HG03469 (cell line): ENCODE measurements around the gene AK8.

ENCODE experiments used
- ATAC-seq: cut with Tn5 transposase; IDR thresholded peaks from one replicate; pipeline ENCODE4 v1.9.1; 2021; ENCODE audit warnings: mild to moderate bottlenecking, moderate library complexity, moderate number of reproducible peaks; ENCODE audit not compliant: unreplicated experiment

AK8 gene

DNA sequence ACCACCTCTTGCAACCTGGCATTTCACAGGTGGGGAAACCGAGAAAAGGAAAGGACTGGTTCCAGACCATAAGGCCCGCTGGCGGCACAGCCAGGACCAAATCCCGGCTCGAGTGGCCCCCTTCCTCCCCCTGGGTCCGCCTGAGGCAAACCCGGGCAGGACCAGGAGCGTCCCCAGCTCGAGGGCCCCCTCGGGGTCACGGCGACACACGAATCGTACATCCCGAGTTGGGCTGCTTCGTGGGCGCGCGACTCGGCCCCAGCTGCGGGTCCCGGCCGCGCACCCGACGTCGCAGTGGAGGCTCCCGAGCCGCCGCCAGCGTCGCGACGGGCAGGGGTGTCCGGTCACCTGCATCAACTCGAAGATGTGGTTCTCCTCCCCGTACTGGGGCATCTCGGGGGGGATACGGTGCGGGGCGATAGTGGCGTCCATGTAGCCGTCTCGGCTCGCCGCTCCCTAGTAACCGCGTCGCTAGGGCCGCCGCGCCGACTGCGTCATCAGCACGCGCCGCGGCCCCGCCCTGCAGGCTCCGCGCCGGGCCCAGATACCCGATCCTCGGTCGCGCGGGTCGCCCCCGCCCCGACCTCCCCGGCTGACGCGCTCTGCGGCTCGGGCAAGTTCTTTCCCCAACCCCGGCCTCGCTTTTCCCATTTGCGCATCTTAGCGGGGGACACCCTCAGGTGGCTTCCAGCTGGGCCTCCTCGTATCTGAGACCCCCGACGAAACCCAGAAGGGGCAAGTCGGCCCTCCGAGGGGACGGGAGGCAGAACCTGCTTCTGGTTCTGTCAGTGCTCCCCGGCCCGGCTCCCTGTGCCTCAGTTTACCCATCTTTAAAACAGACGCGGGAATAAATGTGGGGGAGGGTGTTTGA lies at the start of gene AK8:
Gene AK8, minus strand, starts transcription at position 461 of the 871 bp plus-strand sequence. Its CDS starts 29 bp downstream, at position 432.
- ATAC-seq, result no peak

GRCh38 chr9:132927704-132928103 lies 49.6 kb upstream of the AK8 start:
- no peak for ATAC-seq

GRCh38 chr9:132923346-132923902 lies 45.3 kb upstream of the AK8 start:
- no peak for ATAC-seq

DNA sequence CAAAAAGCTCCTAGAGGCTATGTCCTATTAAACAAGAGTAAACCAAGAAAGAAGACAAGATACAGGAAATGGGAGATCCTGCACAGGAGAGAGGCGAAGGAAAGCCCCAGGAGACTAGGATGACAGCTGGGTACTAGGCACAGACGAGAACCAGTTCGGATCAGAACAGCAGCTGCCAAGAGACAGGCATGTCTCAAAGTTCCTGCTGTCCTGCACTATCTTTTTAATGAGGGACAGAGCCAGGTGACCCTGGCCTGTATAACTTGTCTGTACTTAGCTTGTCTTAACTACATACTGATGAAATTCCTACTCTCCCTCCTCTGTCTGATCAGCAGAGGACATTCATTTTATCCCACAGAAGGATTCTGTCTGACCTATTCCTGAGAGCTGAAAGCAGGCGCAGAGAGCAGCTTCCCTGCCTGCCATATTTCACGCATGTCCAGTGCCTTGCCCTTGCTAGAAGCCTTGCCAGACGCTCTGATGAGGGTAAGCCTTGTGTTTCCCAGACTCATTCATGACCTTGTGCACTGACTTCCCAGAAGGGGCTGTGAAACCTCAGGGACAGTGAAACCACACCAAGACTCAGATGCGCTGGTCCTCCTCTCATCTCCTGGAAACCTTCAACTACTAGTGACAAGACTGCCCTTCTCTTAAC lies 41.7 kb upstream of the AK8 start:
- ATAC-seq, result no peak

GRCh38 chr9:132914924-132915323 lies 36.8 kb upstream of the AK8 start:
- ATAC-seq, result no peak

GRCh38 chr9:132912131-132912530 lies 34.0 kb upstream of the AK8 start:
- no peak for ATAC-seq

DNA sequence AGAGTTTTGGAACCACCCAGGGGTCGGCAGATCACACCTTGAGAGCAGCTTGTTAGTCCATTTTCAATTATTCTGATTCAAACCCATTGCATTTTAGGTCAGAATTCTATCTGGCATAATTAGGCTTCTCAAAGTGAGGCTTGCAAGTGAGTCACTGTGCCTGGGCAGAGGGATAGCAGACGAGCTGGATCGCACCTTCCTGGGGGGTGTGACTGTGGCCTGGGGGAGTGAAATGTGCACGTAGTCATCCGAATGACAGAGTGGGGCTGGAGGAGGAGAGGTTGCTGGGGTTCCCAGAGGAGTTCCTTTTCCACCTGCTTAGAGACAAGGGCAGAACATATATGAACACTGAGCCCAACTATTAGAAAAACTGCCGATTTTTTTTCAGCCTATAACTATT lies 32.3 kb upstream of the AK8 start:
- ATAC-seq, result no peak

DNA sequence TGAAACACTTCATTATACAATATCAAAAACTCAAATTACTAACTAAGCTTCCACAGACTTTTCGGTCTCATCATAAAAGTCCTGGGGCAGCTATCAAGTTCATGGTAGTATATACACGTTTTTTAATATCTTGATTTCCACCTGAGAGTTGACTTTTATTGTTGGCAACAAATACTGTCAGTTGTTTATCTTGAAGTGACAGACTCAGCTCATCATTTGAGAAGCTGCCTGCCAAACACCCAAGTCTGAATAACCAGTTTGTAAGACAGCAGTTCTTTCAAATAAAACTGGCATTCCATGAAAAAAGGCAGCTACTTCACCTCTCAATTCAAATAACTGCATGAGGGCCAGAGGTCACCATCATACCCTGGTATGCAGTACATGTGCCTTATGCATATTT lies 31.2 kb upstream of the AK8 start:
- no peak for ATAC-seq

GRCh38 chr9:132908635-132909034 lies 30.6 kb upstream of the AK8 start:
- no peak for ATAC-seq

DNA sequence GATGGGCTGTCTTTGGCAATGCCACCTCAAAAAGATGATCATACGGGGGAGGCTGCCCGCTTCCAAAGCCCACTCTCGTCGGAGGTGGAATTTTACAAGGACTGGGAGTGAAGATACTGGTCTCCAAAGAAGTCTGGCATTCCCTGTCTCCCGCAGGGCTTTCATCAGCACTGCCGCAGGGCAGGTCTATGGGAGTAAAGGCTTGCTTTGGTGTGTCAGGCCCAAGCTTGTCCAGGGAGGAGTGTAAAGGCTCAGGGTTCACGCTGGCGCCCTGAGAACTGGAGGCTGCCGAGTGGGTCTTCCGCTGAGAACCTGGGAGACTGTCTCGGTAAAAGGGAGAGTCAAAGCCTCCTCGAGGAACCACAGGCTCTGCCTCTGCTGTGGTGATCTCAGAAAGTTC lies 27.6 kb upstream of the AK8 start:
- ATAC-seq, result no peak

DNA sequence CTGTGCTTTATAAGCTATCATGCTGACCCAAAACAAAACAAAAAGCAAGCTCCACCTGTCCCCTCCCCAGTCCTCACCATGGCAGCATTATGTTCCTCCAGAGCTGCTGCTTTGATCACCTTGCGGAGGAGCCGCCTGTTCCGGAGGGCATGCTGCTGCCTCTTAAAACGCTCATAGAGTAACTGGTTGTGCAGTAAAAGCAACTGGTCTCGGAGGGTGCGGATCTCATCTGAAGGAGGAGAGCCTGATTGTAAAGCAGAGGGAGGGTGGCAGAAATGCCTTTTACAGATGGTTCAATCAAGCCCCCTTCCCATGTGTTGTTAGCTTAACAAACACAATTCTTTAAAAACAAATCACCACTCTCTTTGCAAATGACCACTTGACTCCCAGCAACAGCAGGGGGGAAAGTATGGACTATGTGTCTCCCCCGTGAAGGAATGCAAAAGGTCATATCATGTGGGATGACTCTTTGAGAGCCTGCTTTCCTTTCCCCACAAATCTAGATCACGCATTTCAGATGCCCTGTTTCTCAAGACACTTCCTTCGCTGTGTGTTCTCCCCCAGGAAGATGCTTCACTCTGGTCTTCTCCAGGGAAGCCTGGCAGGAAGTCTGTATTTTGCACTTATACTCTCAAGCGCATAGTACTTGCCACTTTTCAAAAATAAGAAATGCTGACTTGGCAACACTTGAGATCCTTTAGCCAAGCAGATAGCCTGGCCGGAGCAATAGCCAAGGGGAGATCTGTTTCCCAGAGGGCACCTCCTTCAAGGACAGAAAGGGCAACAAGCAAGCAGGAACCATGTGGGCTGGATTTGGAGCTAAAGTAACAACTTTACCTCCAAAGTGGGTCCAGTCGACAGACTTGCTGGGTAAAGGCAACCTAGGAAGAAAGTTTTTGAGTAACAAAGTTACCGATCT lies 25.7 kb upstream of the AK8 start:
- no peak for ATAC-seq

- ATAC-seq, result no peak
These were observed 24.1 kb upstream of the AK8 start for GRCh38 chr9:132901858-132902831.

GRCh38 chr9:132898051-132898450 lies 20.0 kb upstream of the AK8 start:
- ATAC-seq, result no peak

GRCh38 chr9:132896906-132897305 lies 18.8 kb upstream of the AK8 start:
- ATAC-seq, result no peak

DNA sequence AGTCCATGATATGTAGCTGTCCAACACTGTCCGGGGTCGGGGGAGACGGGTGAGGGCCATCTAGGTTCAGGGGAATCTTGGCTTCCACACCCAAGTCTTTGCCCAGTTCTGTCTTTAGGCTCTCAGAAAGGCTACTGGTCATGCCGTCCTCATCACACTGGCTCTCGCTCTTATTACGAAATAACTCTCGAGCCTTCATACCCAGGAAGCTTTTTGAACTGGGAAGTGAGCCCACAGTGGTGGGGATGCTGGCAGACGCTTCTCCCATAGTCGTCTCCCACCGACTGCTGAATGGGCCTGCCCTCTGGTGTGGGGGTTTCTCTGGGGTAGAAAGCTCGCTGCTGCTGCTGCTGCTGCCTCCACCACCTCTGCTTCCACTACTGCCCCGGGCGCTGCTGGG lies 18.2 kb upstream of the AK8 start:
- no peak for ATAC-seq

DNA sequence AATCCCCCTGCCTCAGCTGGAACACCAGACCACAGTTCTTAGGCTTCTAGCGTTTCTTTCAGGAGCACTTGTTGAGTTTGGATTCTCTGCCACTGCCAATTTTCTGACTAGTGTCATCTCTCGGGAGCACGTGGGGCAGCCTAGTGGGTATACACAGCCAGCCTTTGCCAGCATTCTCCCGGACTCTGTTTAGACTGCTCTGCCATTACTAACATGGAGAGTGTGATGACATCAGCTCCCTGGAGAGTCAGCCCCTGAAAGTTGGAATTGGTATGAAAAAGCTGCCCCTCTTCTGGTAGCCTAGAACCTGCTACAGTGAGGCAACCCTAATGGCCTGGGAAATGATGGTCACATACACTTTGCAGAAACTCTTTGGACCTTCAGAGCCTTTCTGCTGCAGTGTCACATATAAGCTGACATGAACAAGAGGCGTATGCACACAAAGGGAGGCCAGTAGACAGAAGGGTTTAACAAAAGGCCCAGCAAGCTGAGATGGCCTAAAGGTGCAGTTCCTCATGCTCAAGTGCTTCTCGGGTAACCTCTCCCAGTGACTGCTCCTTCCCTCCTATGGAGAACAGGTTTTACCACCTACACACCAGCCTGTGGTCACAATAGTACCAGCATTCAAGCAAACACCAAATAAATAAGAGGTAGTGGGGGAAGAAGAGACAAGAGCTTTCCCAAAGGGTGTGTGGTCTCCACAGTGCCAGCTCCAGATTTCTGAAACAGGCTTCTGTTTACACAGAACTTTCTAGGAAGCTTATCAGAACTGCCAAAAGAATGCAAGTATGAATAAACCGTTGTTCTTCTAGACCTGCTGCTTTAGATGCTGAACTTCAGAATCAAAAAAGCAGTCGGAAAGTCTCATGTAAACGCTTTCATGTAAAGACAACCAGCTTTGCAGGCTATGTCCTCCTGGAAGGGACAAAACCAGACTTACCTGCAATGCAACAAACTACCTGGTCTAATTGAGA lies 17.1 kb upstream of the AK8 start:
- ATAC-seq, result no peak

GRCh38 chr9:132894346-132894745 lies 16.3 kb upstream of the AK8 start:
- no peak for ATAC-seq

GRCh38 chr9:132892400-132892799 lies 14.3 kb upstream of the AK8 start:
- ATAC-seq, result no peak

DNA sequence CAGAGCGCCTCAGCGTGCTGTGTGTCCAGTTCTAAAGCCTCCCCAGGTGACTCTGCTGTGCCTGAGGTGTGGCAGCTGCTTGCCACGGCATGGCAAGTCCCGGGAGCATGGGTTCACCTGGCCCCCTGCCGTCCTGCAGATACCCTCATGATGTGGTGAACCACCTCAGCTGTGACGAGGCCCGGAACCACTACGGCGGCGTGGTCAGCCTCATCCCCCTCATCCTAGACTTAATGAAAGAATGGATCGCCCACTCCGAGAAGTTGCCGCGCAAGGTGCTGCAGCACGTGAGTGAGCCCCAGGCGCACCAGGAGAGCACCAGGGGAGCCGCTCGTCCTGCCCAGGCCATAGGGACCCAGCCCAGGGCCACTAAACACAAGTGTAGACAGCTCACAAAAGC lies 10.1 kb upstream of the AK8 start:
- no peak for ATAC-seq
